ENCODE results near the gene SMCO1.

DNA sequence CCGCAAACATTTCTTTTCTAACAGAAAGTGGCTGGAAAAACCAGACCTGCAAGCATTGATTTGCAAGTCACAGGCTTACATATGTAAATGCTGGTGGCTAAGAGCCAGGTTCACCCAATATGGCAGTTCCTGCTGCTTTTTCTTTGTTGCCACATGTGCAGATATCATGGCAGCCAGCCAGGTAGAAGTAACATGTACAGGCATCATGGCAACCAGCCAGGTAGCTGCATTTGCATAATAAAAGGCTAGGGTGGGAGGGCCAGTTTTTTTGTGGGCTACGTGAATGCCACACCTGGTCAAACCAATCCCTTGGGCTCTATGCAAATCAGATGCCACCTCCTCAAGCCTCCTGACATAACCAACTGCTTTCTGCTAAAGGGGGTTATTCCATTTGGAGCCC, 2.8 kb upstream of the SMCO1 start:
- TF ChIP-seq, protein P1, sequence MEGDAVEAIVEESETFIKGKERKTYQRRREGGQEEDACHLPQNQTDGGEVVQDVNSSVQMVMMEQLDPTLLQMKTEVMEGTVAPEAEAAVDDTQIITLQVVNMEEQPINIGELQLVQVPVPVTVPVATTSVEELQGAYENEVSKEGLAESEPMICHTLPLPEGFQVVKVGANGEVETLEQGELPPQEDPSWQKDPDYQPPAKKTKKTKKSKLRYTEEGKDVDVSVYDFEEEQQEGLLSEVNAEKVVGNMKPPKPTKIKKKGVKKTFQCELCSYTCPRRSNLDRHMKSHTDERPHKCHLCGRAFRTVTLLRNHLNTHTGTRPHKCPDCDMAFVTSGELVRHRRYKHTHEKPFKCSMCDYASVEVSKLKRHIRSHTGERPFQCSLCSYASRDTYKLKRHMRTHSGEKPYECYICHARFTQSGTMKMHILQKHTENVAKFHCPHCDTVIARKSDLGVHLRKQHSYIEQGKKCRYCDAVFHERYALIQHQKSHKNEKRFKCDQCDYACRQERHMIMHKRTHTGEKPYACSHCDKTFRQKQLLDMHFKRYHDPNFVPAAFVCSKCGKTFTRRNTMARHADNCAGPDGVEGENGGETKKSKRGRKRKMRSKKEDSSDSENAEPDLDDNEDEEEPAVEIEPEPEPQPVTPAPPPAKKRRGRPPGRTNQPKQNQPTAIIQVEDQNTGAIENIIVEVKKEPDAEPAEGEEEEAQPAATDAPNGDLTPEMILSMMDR (IDR thresholded peaks at IDR 0.05) = no peak
- TF ChIP-seq POLR2A (IDR thresholded peaks at IDR 0.05) = no peak

Measured in esophagus squamous epithelium (tissue), 4 donors.